ENCODE results near the gene UNC80.
A peak's percentile ranks its signal among the peaks of the same experiment; 100 is the strongest.

UNC80 gene

GRCh38 chr2:209976698-209977385 is 205.2 kb downstream of the UNC80 start:
- FAIRE-seq: no peak

- FAIRE-seq: peak; percentile 93
Measured at GRCh38 chr2:209977386-209978239, 206.0 kb downstream of the UNC80 start.

- FAIRE-seq: no peak
Measured at GRCh38 chr2:209984291-209984690, 212.7 kb downstream of the UNC80 start.

GRCh38 chr2:209985874-209986273 is 214.2 kb downstream of the UNC80 start:
- no peak for FAIRE-seq

GRCh38 chr2:209986415-209986814 is 214.8 kb downstream of the UNC80 start:
- FAIRE-seq: no peak

GRCh38 chr2:209988010-209988409 is 216.4 kb downstream of the UNC80 start:
- no peak for FAIRE-seq

- no peak for FAIRE-seq
Measured at GRCh38 chr2:209990838-209991237, 219.2 kb downstream of the UNC80 start.

- FAIRE-seq: no peak
Measured at GRCh38 chr2:209993968-209994367, 222.3 kb downstream of the UNC80 start.

- FAIRE-seq: no peak
Measured at GRCh38 chr2:209998596-209998995, 227.0 kb downstream of the UNC80 start.

GRCh38 chr2:210000464-210001324 is 229.1 kb downstream of the UNC80 start:
- no peak for FAIRE-seq

GRCh38 chr2:210002158-210003157 is 230.8 kb downstream of the UNC80 start, which contains the start of gene RPE:
Gene RPE (plus strand): TSS chr2:210002638. CDS start chr2:210002662, 24 bp downstream.
- peak; percentile 96 for FAIRE-seq

GRCh38 chr2:210003359-210003758 is 231.7 kb downstream of the UNC80 start:
- no peak for FAIRE-seq

- no peak for FAIRE-seq
Measured at GRCh38 chr2:210004881-210005280, 233.2 kb downstream of the UNC80 start.

- no peak for FAIRE-seq
Measured at GRCh38 chr2:210007895-210008294, 236.3 kb downstream of the UNC80 start.

- no peak for FAIRE-seq
Measured at GRCh38 chr2:210009126-210009525, 237.5 kb downstream of the UNC80 start.

GRCh38 chr2:210009896-210010295 is 238.3 kb downstream of the UNC80 start:
- FAIRE-seq: no peak

GRCh38 chr2:210020138-210020537 is 248.5 kb downstream of the UNC80 start:
- FAIRE-seq: no peak

GRCh38 chr2:210022824-210023223 is 251.2 kb downstream of the UNC80 start:
- no peak for FAIRE-seq

- no peak for FAIRE-seq
Measured at GRCh38 chr2:210027608-210028007, 256.0 kb downstream of the UNC80 start.

GRCh38 chr2:210028178-210028577 is 256.5 kb downstream of the UNC80 start:
- no peak for FAIRE-seq

GRCh38 chr2:210034087-210034683 is 262.6 kb downstream of the UNC80 start:
- no peak for FAIRE-seq

All from G401.6 (cell line).